Lower leg skin (tissue), 4 donors: Measurements from ENCODE around the gene CLCN1. TPM values are rescaled to one million over a fixed set of nuclear protein-coding genes. Genes with fewer than 3 reads are reported as not detected.

ENCODE experiments used
- DNase-seq, 2 donors: peaks; one replicate each; pipeline ENCODE4 v3.0.0-alpha.2; 2019; ENCODE audit warnings: low spot score in 2 of 2
- H3K4me3 ChIP-seq: fragments of 200-600 bp; sonication (generic); 2 replicates; pipeline ENCODE4 v1.5.1; 2017; ENCODE audit warnings: mild to moderate bottlenecking, low read depth; ENCODE audit not compliant: poor library complexity, severe bottlenecking
- POLR2A ChIP-seq, 2 donors: fragments of 450-650 bp; IDR thresholded peaks; one replicate each; pipeline ENCODE4 v1.6.1; 2016 to 2017; ENCODE audit warnings: antibody characterized with exemption in 2 of 2, mild to moderate bottlenecking in 1 of 2, moderate library complexity in 1 of 2
- WGBS, 2 donors: methylation state at CpG; one replicate each; pipeline ENCODE4 v1.1.5; 2018; 5-methylcytosine and 5-hydroxymethylcytosine counted together
- intact Hi-C: fragments of 100-400 bp; cut with DNase I; formaldehyde crosslinking; loops from one replicate; pipeline ENCODE4 v1.15.0; 2023; ENCODE audit warnings: low total_unique reads
- total RNA-seq, 4 donors: library from RNA; depleted of rRNA; stranded (reverse); fragments of >200 nt; gene quantifications; one replicate each; pipeline ENCODE4 v1.1.0, GENCODE V29; 2016
- TF ChIP-seq, protein P1 (sequence below), 3 donors: fragments of 450-650 bp; IDR thresholded peaks; one replicate each; pipeline ENCODE4 v1.5.1; 2016; ENCODE audit warnings: antibody characterized with exemption in 3 of 3, mild to moderate bottlenecking in 3 of 3, moderate library complexity in 2 of 3

CLCN1 gene
- total RNA-seq, 4 donors from 2014 or later = not detected

DNA sequence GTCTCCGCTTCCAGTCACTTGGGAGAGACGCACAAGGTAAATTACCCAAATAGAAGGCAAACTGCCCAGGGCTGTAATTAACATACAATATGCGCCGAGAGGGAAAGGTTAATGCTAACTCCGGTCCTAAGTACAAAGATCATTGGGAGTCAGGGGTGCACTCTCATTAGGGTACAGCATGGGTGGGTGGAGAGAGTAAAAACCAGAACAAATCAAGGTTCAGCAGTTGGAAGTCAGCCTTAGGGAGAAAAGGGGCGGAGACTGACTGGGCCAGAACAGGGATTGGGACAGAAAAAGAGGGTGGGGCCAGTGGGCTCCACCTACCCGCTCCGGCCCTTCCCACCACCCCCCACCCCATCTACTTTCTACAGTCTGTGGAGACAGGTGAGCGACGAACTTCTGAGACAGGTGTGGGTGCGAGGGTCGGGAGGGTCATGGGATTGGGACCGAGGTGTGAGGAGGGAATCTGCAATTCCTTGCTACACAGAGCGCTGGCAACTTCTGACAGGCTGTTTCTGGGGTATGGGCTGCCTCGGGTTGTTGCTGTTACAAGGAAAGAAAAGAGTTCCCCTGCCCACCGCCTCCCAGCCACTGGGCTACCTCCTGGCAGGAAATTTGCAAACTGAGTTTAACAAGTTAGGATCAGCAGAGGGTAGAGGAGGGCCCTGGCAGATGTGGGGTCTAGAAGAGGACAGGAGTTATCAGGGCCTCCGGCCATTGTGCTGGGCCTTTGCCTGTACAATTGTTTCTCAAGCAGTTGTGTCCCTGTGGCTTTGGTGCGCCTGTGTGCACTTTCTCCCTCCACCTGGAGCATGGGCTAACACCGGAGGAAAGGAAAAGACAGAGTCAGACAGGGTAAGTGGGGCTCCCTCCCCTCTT is 31.1 kb upstream of the CLCN1 start, which contains the start of gene TMEM139:
Gene TMEM139, plus strand, starts transcription at position 368 of the 879 bp plus-strand sequence. CDS start 1,000 bp downstream, outside the sequence.
- 49 to 66% methylated on average over 19 of the region's 19 CpGs for WGBS, 2 donors
- H3K4me3 ChIP-seq = no peak within 1 kb of the TSS
- TF ChIP-seq, protein P1, sequence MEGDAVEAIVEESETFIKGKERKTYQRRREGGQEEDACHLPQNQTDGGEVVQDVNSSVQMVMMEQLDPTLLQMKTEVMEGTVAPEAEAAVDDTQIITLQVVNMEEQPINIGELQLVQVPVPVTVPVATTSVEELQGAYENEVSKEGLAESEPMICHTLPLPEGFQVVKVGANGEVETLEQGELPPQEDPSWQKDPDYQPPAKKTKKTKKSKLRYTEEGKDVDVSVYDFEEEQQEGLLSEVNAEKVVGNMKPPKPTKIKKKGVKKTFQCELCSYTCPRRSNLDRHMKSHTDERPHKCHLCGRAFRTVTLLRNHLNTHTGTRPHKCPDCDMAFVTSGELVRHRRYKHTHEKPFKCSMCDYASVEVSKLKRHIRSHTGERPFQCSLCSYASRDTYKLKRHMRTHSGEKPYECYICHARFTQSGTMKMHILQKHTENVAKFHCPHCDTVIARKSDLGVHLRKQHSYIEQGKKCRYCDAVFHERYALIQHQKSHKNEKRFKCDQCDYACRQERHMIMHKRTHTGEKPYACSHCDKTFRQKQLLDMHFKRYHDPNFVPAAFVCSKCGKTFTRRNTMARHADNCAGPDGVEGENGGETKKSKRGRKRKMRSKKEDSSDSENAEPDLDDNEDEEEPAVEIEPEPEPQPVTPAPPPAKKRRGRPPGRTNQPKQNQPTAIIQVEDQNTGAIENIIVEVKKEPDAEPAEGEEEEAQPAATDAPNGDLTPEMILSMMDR (IDR thresholded peaks at IDR 0.05) = no peak
- TF ChIP-seq POLR2A (IDR thresholded peaks at IDR 0.05) = no peak
- no peak for DNase-seq
- intact Hi-C loops = no loop called here

DNA sequence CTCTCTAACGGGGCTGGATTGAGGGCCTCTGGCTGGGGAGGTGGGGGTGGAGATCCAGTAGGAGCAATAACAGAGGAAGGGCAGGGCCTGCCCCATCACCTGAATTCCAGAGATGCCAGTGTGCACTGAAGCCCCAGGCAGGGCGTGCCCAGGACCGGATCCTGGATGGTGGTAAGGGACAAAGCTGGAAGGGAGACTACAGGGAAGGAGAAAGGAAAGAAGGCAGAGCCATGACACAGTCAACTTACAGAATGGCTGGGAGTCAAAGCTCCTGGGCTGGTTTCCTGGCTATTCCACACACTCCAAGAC is 30.5 kb upstream of the CLCN1 start:
- 37 to 41% methylated on average over 3 of the region's 3 CpGs for WGBS, 2 donors
- DNase-seq = no peak
- no peak for TF ChIP-seq POLR2A (IDR thresholded peaks at IDR 0.05)
- TF ChIP-seq, protein P1 (IDR thresholded peaks at IDR 0.05) = no peak
- no peak overlapping the region for H3K4me3 ChIP-seq
- intact Hi-C loops = no loop called here

DNA sequence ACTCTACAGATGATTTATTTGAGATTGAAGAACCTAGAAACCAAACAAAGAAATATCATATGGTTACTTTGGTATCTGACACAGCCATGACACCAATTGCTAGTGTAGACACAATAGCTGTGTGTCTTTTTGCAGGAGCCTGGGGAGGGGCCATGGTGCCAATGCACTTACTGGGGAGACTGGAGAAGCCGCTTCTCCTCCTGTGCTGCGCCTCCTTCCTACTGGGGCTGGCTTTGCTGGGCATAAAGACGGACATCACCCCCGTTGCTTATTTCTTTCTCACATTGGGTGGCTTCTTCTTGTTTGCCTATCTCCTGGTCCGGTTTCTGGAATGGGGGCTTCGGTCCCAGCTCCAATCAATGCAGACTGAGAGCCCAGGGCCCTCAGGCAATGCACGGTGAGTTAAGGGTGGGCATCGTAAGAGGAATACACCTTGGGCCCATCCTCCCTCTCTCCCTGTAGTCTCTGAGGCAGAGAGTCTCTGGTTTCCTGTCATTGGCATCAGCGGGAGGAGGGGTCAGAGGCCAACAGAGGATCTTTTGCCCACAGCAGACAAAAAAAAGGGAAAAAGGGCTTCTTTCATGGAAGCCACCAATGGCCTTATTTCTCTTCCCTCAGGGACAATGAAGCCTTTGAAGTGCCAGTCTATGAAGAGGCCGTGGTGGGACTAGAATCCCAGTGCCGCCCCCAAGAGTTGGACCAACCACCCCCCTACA is 29.9 kb upstream of the CLCN1 start:
- H3K4me3 ChIP-seq = no peak overlapping the region
- no peak for TF ChIP-seq POLR2A (IDR thresholded peaks at IDR 0.05)
- TF ChIP-seq, protein P1 (IDR thresholded peaks at IDR 0.05) = no peak
- intact Hi-C loops = no loop called here
- WGBS, 2 donors = 91 to 93% methylated on average over 11 of the region's 11 CpGs
- DNase-seq = no peak

DNA sequence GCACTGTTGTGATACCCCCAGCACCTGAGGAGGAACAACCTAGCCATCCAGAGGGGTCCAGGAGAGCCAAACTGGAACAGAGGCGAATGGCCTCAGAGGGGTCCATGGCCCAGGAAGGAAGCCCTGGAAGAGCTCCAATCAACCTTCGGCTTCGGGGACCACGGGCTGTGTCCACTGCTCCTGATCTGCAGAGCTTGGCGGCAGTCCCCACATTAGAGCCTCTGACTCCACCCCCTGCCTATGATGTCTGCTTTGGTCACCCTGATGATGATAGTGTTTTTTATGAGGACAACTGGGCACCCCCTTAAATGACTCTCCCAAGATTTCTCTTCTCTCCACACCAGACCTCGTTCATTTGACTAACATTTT is 29.4 kb upstream of the CLCN1 start:
- TF ChIP-seq POLR2A (IDR thresholded peaks at IDR 0.05) = no peak
- TF ChIP-seq, protein P1 (IDR thresholded peaks at IDR 0.05) = no peak
- no peak overlapping the region for H3K4me3 ChIP-seq
- no peak for DNase-seq
- intact Hi-C loops = no loop called here
- WGBS, 2 donors = 97 to 98% methylated on average over 6 of the region's 6 CpGs

DNA sequence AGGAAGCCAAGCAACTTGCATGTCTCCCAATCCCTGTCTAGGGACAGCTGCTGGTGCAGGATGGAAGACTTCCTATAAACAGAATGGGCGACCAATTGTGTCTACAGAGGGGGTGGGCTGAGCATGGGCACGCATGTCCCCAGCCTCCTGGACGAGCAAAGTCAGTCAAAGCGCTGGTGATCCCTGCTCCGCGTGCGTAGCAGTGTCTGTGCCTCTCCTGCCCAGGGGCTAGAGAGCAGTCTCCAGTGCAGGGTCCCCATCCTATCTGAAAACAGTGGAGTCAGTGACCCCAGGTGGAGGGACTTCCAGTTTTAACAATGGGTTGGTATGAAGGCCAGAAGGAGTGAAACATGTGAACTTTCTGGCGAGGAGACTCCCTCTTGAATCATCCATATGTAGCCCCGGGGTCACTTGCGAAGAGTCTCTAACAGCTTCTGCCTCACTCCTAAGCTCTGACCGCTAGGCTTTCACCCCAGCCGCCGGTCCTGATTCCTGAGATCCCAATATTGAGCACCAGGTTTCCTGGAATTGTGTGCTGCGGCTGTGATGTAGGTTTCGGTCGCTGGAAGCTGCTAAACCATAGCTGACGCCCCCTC is 28.5 kb upstream of the CLCN1 start:
- TF ChIP-seq POLR2A (IDR thresholded peaks at IDR 0.05) = no peak
- TF ChIP-seq, protein P1 (IDR thresholded peaks at IDR 0.05) = no peak
- no peak overlapping the region for H3K4me3 ChIP-seq
- 85 to 89% methylated on average over 17 of the region's 17 CpGs for WGBS, 2 donors
- intact Hi-C loops = no loop called here
- no peak for DNase-seq
